ENCODE results near the gene ATOSA.

Gene ATOSA

DNA sequence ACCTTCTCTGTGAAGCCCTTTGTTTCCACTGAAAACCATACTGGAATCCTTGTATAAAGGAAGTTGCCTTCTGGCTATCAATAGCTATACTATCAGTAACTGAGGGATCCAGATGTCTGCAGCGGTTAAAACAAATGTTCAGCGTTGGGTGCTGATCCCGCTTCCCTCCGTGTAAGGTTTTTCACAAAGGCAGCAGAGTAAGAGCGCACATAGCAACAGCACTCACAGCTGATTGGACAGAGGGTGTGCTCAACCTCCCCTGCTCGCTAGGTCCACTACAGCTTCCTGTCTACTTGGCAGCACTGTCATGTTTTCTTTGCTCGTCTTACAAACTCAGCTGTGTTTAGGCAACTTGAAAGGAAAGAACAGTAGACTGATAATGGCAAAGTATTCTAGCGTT is 27.3 kb downstream of the ATOSA start:
- Histone ChIP-seq H3K36me3 (ENCODE audit: control insufficient read depth in 1 of 2, insufficient read depth in 2 of 2, low read length in 2 of 2) (peaks cover 3 to 4% of the 10 kb centered on the region in 2 donors), H3K27me3 (ENCODE audit: low read depth, low read length) (no peaks in the 10 kb centered on the region), H3K4me1 (ENCODE audit: control insufficient read depth in 1 of 2, insufficient read depth in 2 of 2, low read length in 2 of 2) (peaks cover 7 to 32% of the 10 kb centered on the region in 2 donors), H3K27ac (ENCODE audit: low read length) (peak overlapping the region; percentile 70), H3K4me3 (ENCODE audit: low read depth in 1 of 2, low read length in 2 of 2) (peak overlapping the region; percentile 45 to 60), H3K9me3 (ENCODE audit: control insufficient read depth in 1 of 2, low read length in 2 of 2) (no peaks in the 10 kb centered on the region)

DNA sequence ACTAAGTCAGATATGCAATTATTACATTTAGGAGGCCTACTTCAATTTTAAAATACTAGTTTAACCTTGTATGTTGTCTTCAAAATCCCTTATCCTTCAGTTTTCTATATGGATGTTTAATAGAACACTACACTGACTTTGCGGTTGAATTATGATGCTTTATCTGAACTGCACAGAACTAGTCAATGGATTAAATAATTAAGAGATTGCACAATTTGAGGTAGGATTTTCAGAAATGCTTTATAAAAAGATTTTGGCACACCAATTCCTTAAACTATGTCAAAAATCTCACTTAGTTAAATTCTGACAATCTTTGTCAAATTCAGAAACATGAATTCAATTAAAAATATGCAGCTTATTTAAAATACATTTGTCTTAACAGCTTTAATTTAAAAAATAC is 28.1 kb downstream of the ATOSA start:
- Histone ChIP-seq H3K27ac (ENCODE audit: low read length) (peak overlapping the region; percentile 70), H3K4me3 (ENCODE audit: low read depth in 1 of 2, low read length in 2 of 2) (peak overlapping the region in 1 of 2 donors; percentile 45), H3K36me3 (ENCODE audit: control insufficient read depth in 1 of 2, insufficient read depth in 2 of 2, low read length in 2 of 2) (peaks cover 4 to 9% of the 10 kb centered on the region in 2 donors), H3K27me3 (ENCODE audit: low read depth, low read length) (no peaks in the 10 kb centered on the region), H3K4me1 (ENCODE audit: control insufficient read depth in 1 of 2, insufficient read depth in 2 of 2, low read length in 2 of 2) (peaks cover 7 to 29% of the 10 kb centered on the region in 2 donors), H3K9me3 (ENCODE audit: control insufficient read depth in 1 of 2, low read length in 2 of 2) (no peaks in the 10 kb centered on the region)

DNA sequence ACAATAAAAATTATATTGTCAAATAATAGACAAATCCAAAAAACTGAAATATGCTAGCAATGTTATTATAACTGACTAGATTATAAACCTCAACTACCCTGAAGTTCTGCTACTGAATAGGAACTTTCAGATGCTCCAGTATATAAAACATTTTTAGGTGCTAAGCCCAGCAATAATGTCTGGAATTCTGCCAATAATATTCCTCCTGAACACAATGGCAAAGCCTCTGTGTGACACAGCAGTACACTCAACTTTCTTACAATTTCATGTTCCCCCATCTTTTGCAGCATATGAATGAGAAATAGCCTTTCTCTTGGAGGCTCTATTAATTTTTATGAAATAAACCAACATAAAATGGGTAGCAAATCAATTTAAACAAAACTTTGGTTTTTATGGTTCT is 29.5 kb downstream of the ATOSA start:
- Histone ChIP-seq H3K27ac (ENCODE audit: low read length) (no peak overlapping the region), H3K27me3 (ENCODE audit: low read depth, low read length) (no peaks in the 10 kb centered on the region), H3K9me3 (ENCODE audit: control insufficient read depth in 1 of 2, low read length in 2 of 2) (no peaks in the 10 kb centered on the region), H3K36me3 (ENCODE audit: control insufficient read depth in 1 of 2, insufficient read depth in 2 of 2, low read length in 2 of 2) (peaks cover 4 to 16% of the 10 kb centered on the region in 2 donors), H3K4me1 (ENCODE audit: control insufficient read depth in 1 of 2, insufficient read depth in 2 of 2, low read length in 2 of 2) (peaks cover 7 to 24% of the 10 kb centered on the region in 2 donors), H3K4me3 (ENCODE audit: low read depth in 1 of 2, low read length in 2 of 2) (no peak overlapping the region)

DNA sequence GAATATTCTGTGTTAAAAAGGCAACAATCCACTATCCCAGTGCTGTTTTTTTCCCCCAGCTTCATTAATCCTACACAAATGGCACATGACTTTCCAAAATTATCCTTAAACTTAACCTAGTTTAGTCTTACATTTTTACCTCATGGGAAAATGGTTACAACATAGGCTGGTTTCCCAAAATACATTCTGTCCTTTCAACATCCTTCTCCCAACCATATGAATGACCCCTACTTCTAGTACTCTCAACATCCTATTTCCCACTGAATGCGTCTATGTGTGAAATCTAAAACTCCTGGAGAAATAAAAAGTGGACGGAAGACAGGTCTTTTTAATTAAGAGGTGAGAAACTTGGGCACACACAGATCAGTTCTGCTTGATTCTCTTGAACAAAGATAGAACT is 33.3 kb downstream of the ATOSA start:
- Histone ChIP-seq H3K4me3 (ENCODE audit: low read depth in 1 of 2, low read length in 2 of 2) (no peak overlapping the region), H3K27me3 (ENCODE audit: low read depth, low read length) (no peaks in the 10 kb centered on the region), H3K9me3 (ENCODE audit: control insufficient read depth in 1 of 2, low read length in 2 of 2) (no peaks in the 10 kb centered on the region), H3K36me3 (ENCODE audit: control insufficient read depth in 1 of 2, insufficient read depth in 2 of 2, low read length in 2 of 2) (peaks cover 8 to 13% of the 10 kb centered on the region in 2 donors), H3K4me1 (ENCODE audit: control insufficient read depth in 1 of 2, insufficient read depth in 2 of 2, low read length in 2 of 2) (peaks cover 0 to 12% of the 10 kb centered on the region in 2 donors), H3K27ac (ENCODE audit: low read length) (no peak overlapping the region)

DNA sequence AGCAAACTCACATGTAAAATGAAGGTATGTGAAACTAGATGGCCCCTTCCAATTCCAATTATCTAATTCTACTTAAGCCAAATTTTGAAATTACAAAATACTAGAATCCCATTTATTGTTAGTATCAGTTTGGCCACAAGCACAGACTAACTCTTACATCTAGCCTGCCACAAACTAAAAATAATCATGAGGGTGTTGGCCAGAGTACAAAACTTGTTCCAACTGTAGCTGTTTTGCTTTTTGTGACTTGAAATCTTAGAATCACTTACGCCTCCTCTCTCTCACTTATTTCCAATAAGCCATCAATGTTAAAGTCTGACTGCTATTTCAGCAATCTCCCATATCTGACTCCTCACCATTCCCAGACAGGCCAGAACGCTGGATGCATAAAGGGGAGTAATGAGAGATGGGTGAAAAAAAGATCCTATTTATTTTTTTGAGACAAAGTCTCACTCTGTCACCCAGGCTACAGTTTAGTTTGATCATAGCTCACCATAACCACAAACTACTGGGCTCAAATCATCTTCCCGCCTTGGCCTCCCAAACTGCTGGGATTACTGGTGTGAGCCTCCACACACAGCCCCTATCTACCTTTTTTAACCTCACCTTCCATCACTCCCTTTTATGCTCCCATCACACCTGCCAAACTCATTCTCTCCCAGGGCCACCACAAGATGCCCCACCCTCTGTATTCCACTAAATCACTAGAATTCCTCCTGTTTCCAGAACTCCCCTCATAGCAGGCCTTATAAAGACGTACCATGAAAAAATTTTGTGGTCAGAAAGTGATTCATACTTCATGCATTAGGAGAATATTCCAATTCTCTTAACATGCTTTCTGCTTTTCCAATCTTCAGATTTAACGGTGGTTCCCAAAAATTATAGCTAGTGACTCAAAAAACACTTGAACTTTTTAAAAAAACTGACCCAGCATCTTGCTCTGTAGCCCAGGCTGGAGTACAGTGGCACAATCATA is 36.5 kb downstream of the ATOSA start:
- Histone ChIP-seq H3K27ac (ENCODE audit: low read length) (no peak overlapping the region), H3K36me3 (ENCODE audit: control insufficient read depth in 1 of 2, insufficient read depth in 2 of 2, low read length in 2 of 2) (peaks cover 4 to 13% of the 10 kb centered on the region in 2 donors), H3K9me3 (ENCODE audit: control insufficient read depth in 1 of 2, low read length in 2 of 2) (no peaks in the 10 kb centered on the region), H3K27me3 (ENCODE audit: low read depth, low read length) (no peaks in the 10 kb centered on the region), H3K4me1 (ENCODE audit: control insufficient read depth in 1 of 2, insufficient read depth in 2 of 2, low read length in 2 of 2) (peaks cover 0 to 12% of the 10 kb centered on the region in 2 donors), H3K4me3 (ENCODE audit: low read depth in 1 of 2, low read length in 2 of 2) (no peak overlapping the region)

DNA sequence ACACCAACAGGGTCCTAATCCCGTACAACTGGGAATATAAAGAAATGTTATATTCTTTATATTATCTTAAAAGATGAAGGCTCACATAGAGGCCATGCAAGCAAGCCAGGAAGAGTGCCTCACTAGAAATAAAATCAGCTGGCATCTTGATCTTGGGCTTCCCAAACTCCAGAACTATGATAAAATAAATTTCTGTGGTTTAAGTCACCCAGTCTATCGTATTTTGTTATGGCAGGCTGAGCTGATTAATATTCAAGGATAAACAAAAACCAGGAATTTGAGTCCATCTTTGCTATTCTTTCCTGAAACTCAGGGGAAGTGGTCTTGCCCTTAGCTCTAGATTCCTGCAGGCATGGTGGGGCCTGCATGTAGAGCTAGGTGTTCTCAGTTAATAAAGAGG is 42.7 kb downstream of the ATOSA start:
- Histone ChIP-seq H3K4me3 (ENCODE audit: low read depth in 1 of 2, low read length in 2 of 2) (no peak overlapping the region), H3K27me3 (ENCODE audit: low read depth, low read length) (no peaks in the 10 kb centered on the region), H3K4me1 (ENCODE audit: control insufficient read depth in 1 of 2, insufficient read depth in 2 of 2, low read length in 2 of 2) (peaks cover 6% of the 10 kb centered on the region in 2 donors), H3K9me3 (ENCODE audit: control insufficient read depth in 1 of 2, low read length in 2 of 2) (no peaks in the 10 kb centered on the region), H3K36me3 (ENCODE audit: control insufficient read depth in 1 of 2, insufficient read depth in 2 of 2, low read length in 2 of 2) (peaks cover 10 to 14% of the 10 kb centered on the region in 2 donors), H3K27ac (ENCODE audit: low read length) (no peak overlapping the region)

DNA sequence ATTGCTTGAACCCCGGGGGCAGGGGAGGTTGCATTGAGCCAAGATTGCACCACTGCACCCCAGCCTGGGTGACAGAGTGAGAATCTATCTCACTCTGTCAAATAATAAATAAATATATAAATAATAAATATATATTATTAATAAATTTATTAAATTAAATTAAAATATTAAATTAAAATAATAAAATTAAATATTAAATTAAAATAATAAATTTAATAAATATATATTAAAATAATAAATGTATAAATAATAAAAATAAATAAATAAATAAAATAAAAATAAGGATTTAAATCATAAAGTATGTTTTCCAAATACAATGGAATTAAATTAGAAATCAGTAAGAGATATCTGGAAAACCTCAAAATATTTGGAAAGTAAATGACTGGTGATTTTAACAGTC is 43.3 kb downstream of the ATOSA start:
- H3K4me1 ChIP-seq (ENCODE audit: control insufficient read depth in 1 of 2, insufficient read depth in 2 of 2, low read length in 2 of 2), result peaks cover 6% of the 10 kb centered on the region in 2 donors
- no peak overlapping the region for H3K4me3 ChIP-seq (ENCODE audit: low read depth in 1 of 2, low read length in 2 of 2)
- H3K27ac ChIP-seq (ENCODE audit: low read length), result no peak overlapping the region
- H3K36me3 ChIP-seq (ENCODE audit: control insufficient read depth in 1 of 2, insufficient read depth in 2 of 2, low read length in 2 of 2), result peaks cover 10 to 11% of the 10 kb centered on the region in 2 donors
- H3K9me3 ChIP-seq (ENCODE audit: control insufficient read depth in 1 of 2, low read length in 2 of 2), result no peaks in the 10 kb centered on the region
- no peaks in the 10 kb centered on the region for H3K27me3 ChIP-seq (ENCODE audit: low read depth, low read length)
